GM19023 (cell line): ENCODE measurements around the gene USH1C.

Experiments
- ATAC-seq: cut with Tn5 transposase; IDR thresholded peaks from one replicate; pipeline ENCODE4 v1.9.1; 2021; ENCODE audit warnings: mild to moderate bottlenecking, moderate library complexity; ENCODE audit not compliant: unreplicated experiment

USH1C gene

GRCh38 chr11:17477361-17477760, 66.9 kb downstream of the USH1C start:
- no peak for ATAC-seq

GRCh38 chr11:17477084-17477333, 67.2 kb downstream of the USH1C start:
- no peak for ATAC-seq

GRCh38 chr11:17476317-17477083, 67.7 kb downstream of the USH1C start, which contains the start of gene ABCC8:
TSS of gene ABCC8 (minus strand) at chr11:17476845. CDS start at chr11:17476776, 69 bp downstream.
- no peak for ATAC-seq

GRCh38 chr11:17475666-17476316, 68.4 kb downstream of the USH1C start:
- no peak for ATAC-seq

GRCh38 chr11:17473071-17473744, 71.0 kb downstream of the USH1C start:
- no peak for ATAC-seq

GRCh38 chr11:17472467-17472866, 71.7 kb downstream of the USH1C start:
- ATAC-seq: no peak

- no peak for ATAC-seq
Measured at GRCh38 chr11:17471501-17471900, 72.7 kb downstream of the USH1C start.

- no peak for ATAC-seq
Measured at GRCh38 chr11:17469998-17470397, 74.2 kb downstream of the USH1C start.

- ATAC-seq: no peak
Measured at GRCh38 chr11:17468122-17468521, 76.1 kb downstream of the USH1C start.

- no peak for ATAC-seq
Measured at GRCh38 chr11:17463546-17464174, 80.6 kb downstream of the USH1C start.

GRCh38 chr11:17462940-17463339, 81.3 kb downstream of the USH1C start:
- ATAC-seq: no peak

- no peak for ATAC-seq
Measured at GRCh38 chr11:17460406-17460805, 83.8 kb downstream of the USH1C start.

GRCh38 chr11:17459236-17459896, 84.8 kb downstream of the USH1C start:
- ATAC-seq: no peak

- no peak for ATAC-seq
Measured at GRCh38 chr11:17458268-17458667, 85.9 kb downstream of the USH1C start.

- no peak for ATAC-seq
Measured at GRCh38 chr11:17457396-17458173, 86.6 kb downstream of the USH1C start.

GRCh38 chr11:17452668-17453067, 91.5 kb downstream of the USH1C start:
- no peak for ATAC-seq

- no peak for ATAC-seq
Measured at GRCh38 chr11:17449158-17449557, 95.1 kb downstream of the USH1C start.

GRCh38 chr11:17446482-17446881, 97.7 kb downstream of the USH1C start:
- ATAC-seq: no peak

GRCh38 chr11:17445240-17445795, 98.9 kb downstream of the USH1C start:
- ATAC-seq: no peak
